ENCODE results near the gene PTAFR. TPM values are rescaled to one million over a fixed set of nuclear protein-coding genes. Genes with fewer than 3 reads are reported as not detected.
A peak's percentile ranks its signal among the peaks of the same experiment; 100 is the strongest.

Gene PTAFR
- total and polyA plus RNA-seq, 2 of the 4 experiments (the other 2 are of a cell fraction), result 0.17 to 0.18 TPM

- H3K9me1 ChIP-seq (ENCODE audit: insufficient read depth, low read length), result peaks cover 6% of the 10 kb centered on the region; the same call in 1 of the 2 replicates
- dilution Hi-C loops (cut with HindIII; ENCODE audit: low sequenced_read_pairs, unreplicated experiment) (no loop called here), intact Hi-C loops (cut with micrococcal nuclease) (no loop called here), in situ Hi-C loops (cut with MboI; ENCODE audit: low sequenced_read_pairs) (no loop called here)
- ChIA-PET POLR2A (ENCODE audit: unreplicated experiment) (interaction anchor here (0.7 kb wide), 1 partner anchor 9 kb away, joined by 3 read pairs; no protein-coding TSS in a partner anchor), CTCF (interaction anchor here (1.5 kb wide), 1 partner anchor 20 kb away, joined by 4 read pairs; no protein-coding TSS in a partner anchor)
- no peak overlapping the region for H3K4me3 ChIP-seq (ENCODE audit: insufficient read depth, low read depth, low read length)
- H3K36me3 ChIP-seq (ENCODE audit: control insufficient read depth, insufficient read depth, low read length), result no peaks in the 10 kb centered on the region
- H3K4ac ChIP-seq (ENCODE audit: low read depth, low read length), result no peak overlapping the region
- DNase-seq (peak; percentile 80), ATAC-seq (ENCODE audit: low read depth) (peak; percentile 62)
- H2BK20ac ChIP-seq (ENCODE audit: low read depth, low read length), result no peak overlapping the region
- H3K14ac ChIP-seq (replicated peaks; ENCODE audit: low read depth, low read length), result no peak overlapping the region
- H4K91ac ChIP-seq (ENCODE audit: insufficient read depth, low read depth, low read length), result no peak overlapping the region
- no peaks in the 10 kb centered on the region for H3K79me1 ChIP-seq (ENCODE audit: low read depth in 1 of 2, low read length in 2 of 2)
- no peak overlapping the region for H2AK5ac ChIP-seq (ENCODE audit: low read depth, low read length)
- H3K56ac ChIP-seq (ENCODE audit: extremely low read depth, insufficient read depth, low read length), result no peak overlapping the region
- H2BK15ac ChIP-seq (ENCODE audit: low read depth, low read length), result no peak overlapping the region
- no peak overlapping the region for H3K18ac ChIP-seq (ENCODE audit: low read depth, low read length)
- H2AFZ ChIP-seq (replicated peaks; ENCODE audit: low read length, poor library complexity), result no peak overlapping the region
- H4K20me1 ChIP-seq (ENCODE audit: insufficient read depth, low read length), result no peaks in the 10 kb centered on the region
- TF ChIP-seq FOS (IDR thresholded peaks at IDR 0.05; ENCODE audit: low read depth, low read length) (peak; percentile 65), BHLHE40 (IDR thresholded peaks at IDR 0.05; ENCODE audit: low read depth, low read length) (no peak), RFX5 (IDR thresholded peaks at IDR 0.05; ENCODE audit: low read depth, low read length) (no peak), RAD21 (IDR thresholded peaks at IDR 0.05; ENCODE audit: low read length) (no peak), SMC3 (IDR thresholded peaks at IDR 0.05; ENCODE audit: low read depth, low read length) (no peak), ELK1 (IDR thresholded peaks at IDR 0.05; ENCODE audit: borderline replicate concordance, low read depth, low read length) (no peak)
- no peaks in the 10 kb centered on the region for H3K27me3 ChIP-seq (ENCODE audit: control insufficient read depth, insufficient read depth, low read length)
- no peaks in the 10 kb centered on the region for H3K9me3 ChIP-seq (ENCODE audit: control insufficient read depth, insufficient read depth, low read length)
- H3K23ac ChIP-seq (ENCODE audit: low read depth, low read length), result no peak overlapping the region
- no peak overlapping the region for H3K27ac ChIP-seq (ENCODE audit: insufficient read depth, low read length)
- no TSS peak for BruUV-seq (replicated peaks)
- no peaks in the 10 kb centered on the region for H3K4me1 ChIP-seq (ENCODE audit: control insufficient read depth, insufficient read depth, low read length)
- H4K8ac ChIP-seq (ENCODE audit: low read depth in 2 of 2, low read length in 2 of 2), result no peak overlapping the region
- 0% methylated on average over 1 of the region's 5 CpGs; no CpG with 5 or more reads in 1 of the 2 experiments for WGBS, 2 experiments (ENCODE audit: extremely low coverage in 2 of 2, insufficient read length in 1 of 2)
- no peak overlapping the region for H2BK120ac ChIP-seq (ENCODE audit: low read depth, low read length)
- H3K9ac ChIP-seq (ENCODE audit: low read depth, low read length), result no peak overlapping the region
- H3K4me2 ChIP-seq (ENCODE audit: low read depth, low read length), result no peak overlapping the region
- H2BK5ac ChIP-seq (ENCODE audit: low read depth, low read length, poor library complexity, severe bottlenecking), result no peak overlapping the region
- no peak overlapping the region for H4K5ac ChIP-seq (ENCODE audit: low read depth, low read length)
- no peak overlapping the region for H2AK9ac ChIP-seq (replicated peaks; ENCODE audit: low read depth, low read length, poor library complexity)
Measured at GRCh38 chr1:28144203-28145135, 32.0 kb downstream of the PTAFR start.
